ENCODE data around the gene ERC2.

The ERC2 gene

DNA sequence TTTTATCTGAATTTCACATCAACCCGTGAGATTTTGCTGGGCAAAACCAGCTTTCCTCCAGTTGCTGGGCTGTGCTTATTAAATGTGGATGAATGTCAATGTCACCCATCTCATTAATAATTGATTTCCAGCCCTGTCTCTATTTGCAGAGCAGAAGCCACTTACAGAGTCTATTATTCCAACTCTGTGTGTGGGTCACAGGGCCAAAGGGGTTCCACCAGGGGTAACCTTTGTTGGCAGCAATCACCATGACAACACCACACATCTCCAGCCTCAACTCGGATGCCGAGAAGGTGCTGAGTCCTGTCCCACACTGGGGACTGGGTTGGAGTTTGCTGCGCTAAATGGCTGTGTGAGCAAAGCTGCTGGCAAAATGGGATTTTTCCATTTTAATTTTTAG is 930.1 kb downstream of the ERC2 start:
- ATAC-seq: no peak
- TF ChIP-seq ZFP30 (CRISPR knock-in tag; IDR thresholded peaks at IDR 0.05) (no peak), ARNTL (CRISPR knock-in tag; IDR thresholded peaks at IDR 0.05; ENCODE audit: borderline replicate concordance, low read depth) (no peak), TCF4 (CRISPR knock-in tag; IDR thresholded peaks at IDR 0.05; ENCODE audit: borderline replicate concordance) (no peak), RARB (CRISPR knock-in tag; IDR thresholded peaks at IDR 0.05) (no peak), SNAI2 (CRISPR knock-in tag; IDR thresholded peaks at IDR 0.05) (no peak), ZNF565 (CRISPR knock-in tag; conservative IDR thresholded peaks at IDR 0.05; ENCODE audit: low read depth) (no peak), GLIS3 (CRISPR knock-in tag; IDR thresholded peaks at IDR 0.05) (no peak), BACH2 (CRISPR knock-in tag; IDR thresholded peaks at IDR 0.05; ENCODE audit: borderline replicate concordance) (no peak), OSR1 (CRISPR knock-in tag; IDR thresholded peaks at IDR 0.05) (no peak), ZC3H10 (CRISPR knock-in tag; IDR thresholded peaks at IDR 0.05) (no peak), ESRRG (CRISPR knock-in tag; IDR thresholded peaks at IDR 0.05) (no peak), CSDC2 (CRISPR knock-in tag; IDR thresholded peaks at IDR 0.05) (no peak), ISL1 (CRISPR knock-in tag; IDR thresholded peaks at IDR 0.05) (no peak), TOX (CRISPR knock-in tag; IDR thresholded peaks at IDR 0.05; ENCODE audit: borderline replicate concordance) (no peak)
- TF ChIP-seq, protein P1, sequence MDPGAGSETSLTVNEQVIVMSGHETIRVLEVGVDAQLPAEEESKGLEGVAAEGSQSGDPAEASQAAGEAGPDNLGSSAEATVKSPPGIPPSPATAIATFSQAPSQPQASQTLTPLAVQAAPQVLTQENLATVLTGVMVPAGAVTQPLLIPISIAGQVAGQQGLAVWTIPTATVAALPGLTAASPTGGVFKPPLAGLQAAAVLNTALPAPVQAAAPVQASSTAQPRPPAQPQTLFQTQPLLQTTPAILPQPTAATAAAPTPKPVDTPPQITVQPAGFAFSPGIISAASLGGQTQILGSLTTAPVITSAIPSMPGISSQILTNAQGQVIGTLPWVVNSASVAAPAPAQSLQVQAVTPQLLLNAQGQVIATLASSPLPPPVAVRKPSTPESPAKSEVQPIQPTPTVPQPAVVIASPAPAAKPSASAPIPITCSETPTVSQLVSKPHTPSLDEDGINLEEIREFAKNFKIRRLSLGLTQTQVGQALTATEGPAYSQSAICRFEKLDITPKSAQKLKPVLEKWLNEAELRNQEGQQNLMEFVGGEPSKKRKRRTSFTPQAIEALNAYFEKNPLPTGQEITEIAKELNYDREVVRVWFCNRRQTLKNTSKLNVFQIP (CRISPR knock-in tag; IDR thresholded peaks at IDR 0.05; ENCODE audit: borderline replicate concordance, low read depth): no peak
- TF ChIP-seq, protein P2, sequence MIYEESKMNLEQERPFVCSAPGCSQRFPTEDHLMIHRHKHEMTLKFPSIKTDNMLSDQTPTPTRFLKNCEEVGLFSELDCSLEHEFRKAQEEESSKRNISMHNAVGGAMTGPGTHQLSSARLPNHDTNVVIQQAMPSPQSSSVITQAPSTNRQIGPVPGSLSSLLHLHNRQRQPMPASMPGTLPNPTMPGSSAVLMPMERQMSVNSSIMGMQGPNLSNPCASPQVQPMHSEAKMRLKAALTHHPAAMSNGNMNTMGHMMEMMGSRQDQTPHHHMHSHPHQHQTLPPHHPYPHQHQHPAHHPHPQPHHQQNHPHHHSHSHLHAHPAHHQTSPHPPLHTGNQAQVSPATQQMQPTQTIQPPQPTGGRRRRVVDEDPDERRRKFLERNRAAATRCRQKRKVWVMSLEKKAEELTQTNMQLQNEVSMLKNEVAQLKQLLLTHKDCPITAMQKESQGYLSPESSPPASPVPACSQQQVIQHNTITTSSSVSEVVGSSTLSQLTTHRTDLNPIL (CRISPR knock-in tag; IDR thresholded peaks at IDR 0.05; ENCODE audit: low read depth): no peak
- TF ChIP-seq, protein P3, sequence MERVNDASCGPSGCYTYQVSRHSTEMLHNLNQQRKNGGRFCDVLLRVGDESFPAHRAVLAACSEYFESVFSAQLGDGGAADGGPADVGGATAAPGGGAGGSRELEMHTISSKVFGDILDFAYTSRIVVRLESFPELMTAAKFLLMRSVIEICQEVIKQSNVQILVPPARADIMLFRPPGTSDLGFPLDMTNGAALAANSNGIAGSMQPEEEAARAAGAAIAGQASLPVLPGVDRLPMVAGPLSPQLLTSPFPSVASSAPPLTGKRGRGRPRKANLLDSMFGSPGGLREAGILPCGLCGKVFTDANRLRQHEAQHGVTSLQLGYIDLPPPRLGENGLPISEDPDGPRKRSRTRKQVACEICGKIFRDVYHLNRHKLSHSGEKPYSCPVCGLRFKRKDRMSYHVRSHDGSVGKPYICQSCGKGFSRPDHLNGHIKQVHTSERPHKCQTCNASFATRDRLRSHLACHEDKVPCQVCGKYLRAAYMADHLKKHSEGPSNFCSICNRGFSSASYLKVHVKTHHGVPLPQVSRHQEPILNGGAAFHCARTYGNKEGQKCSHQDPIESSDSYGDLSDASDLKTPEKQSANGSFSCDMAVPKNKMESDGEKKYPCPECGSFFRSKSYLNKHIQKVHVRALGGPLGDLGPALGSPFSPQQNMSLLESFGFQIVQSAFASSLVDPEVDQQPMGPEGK (CRISPR knock-in tag; IDR thresholded peaks at IDR 0.05; ENCODE audit: borderline replicate concordance): no peak
- TF ChIP-seq, protein P4, sequence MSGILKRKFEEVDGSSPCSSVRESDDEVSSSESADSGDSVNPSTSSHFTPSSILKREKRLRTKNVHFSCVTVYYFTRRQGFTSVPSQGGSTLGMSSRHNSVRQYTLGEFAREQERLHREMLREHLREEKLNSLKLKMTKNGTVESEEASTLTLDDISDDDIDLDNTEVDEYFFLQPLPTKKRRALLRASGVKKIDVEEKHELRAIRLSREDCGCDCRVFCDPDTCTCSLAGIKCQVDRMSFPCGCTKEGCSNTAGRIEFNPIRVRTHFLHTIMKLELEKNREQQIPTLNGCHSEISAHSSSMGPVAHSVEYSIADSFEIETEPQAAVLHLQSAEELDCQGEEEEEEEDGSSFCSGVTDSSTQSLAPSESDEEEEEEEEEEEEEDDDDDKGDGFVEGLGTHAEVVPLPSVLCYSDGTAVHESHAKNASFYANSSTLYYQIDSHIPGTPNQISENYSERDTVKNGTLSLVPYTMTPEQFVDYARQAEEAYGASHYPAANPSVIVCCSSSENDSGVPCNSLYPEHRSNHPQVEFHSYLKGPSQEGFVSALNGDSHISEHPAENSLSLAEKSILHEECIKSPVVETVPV (CRISPR knock-in tag; IDR thresholded peaks at IDR 0.05): no peak

DNA sequence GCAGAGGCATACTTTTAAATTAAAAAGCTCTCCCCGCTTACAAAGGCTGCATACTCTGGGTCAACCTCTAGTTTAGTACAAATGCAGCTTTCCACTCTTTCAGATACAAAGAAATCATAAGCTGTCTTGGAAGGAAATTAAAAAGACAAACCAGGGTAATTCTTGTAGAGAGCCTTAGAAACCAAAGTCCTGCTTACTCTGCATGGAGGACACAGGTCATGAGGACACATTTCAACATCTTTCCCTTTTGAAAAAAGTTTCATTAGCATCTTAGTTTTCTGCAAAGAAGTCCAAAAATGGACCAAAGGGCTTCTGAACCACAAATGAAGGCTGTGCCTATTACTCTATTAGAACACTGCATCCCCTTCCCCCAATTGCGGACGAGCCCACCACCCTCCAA is 930.7 kb downstream of the ERC2 start:
- no peak for TF ChIP-seq CSDC2 (CRISPR knock-in tag; IDR thresholded peaks at IDR 0.05)
- no peak for TF ChIP-seq RARB (CRISPR knock-in tag; IDR thresholded peaks at IDR 0.05)
- TF ChIP-seq ARNTL (CRISPR knock-in tag; IDR thresholded peaks at IDR 0.05; ENCODE audit: borderline replicate concordance, low read depth): no peak
- no peak for TF ChIP-seq ESRRG (CRISPR knock-in tag; IDR thresholded peaks at IDR 0.05)
- TF ChIP-seq ZC3H10 (CRISPR knock-in tag; IDR thresholded peaks at IDR 0.05): no peak
- TF ChIP-seq TCF4 (CRISPR knock-in tag; IDR thresholded peaks at IDR 0.05; ENCODE audit: borderline replicate concordance): no peak
- TF ChIP-seq BACH2 (CRISPR knock-in tag; IDR thresholded peaks at IDR 0.05; ENCODE audit: borderline replicate concordance): no peak
- no peak for TF ChIP-seq GLIS3 (CRISPR knock-in tag; IDR thresholded peaks at IDR 0.05)

DNA sequence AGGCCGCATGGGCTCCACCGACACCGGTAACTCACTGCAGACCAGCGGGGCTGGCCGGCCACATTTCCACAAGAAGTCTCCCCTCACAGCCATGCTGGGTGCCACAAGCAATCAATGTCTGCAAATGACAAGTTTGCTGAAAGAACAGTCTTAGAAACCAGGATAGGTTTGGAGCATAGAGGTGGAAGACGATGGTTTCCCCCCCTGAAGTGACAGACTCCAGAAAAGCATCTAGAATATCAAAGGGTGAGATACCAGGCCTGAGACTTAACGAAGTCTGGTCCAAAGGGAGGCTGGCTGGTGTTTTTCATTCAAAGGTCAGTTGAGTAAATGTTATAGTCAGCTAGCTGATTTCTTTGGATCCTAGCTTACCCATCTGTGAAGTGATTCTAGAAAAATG is 931.1 kb downstream of the ERC2 start:
- TF ChIP-seq ZNF70 (CRISPR knock-in tag; IDR thresholded peaks at IDR 0.05) (no peak), ZC3H10 (CRISPR knock-in tag; IDR thresholded peaks at IDR 0.05) (no peak), ZNF565 (CRISPR knock-in tag; conservative IDR thresholded peaks at IDR 0.05; ENCODE audit: low read depth) (no peak)
- ATAC-seq: no peak

More for the DNA sequence above, 930.7 kb downstream of the ERC2 start:
- ATAC-seq: no peak

DNA sequence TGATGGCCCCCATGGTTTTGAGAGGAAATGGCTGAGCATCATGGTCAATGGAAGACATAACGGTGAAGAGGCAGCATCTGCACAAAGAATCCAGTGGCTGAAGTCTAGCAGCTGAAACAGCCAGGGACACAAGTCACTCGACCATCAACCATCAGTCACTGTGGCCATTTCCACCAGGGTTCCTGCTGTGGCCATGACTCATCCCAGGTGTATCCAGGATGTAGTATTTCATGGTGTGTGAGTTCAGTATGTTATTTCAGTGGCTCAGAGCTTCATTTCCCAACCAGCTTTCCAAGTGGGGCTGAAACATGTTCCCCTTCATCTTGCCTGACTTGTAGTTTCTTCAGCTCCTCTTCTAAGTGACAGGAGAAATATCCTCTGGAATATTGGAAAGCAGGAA is 933.4 kb downstream of the ERC2 start:
- TF ChIP-seq, protein P2 (CRISPR knock-in tag; IDR thresholded peaks at IDR 0.05; ENCODE audit: low read depth): no peak
- TF ChIP-seq, protein P1 (CRISPR knock-in tag; IDR thresholded peaks at IDR 0.05; ENCODE audit: borderline replicate concordance, low read depth): no peak
- TF ChIP-seq ZFP3 (CRISPR knock-in tag; IDR thresholded peaks at IDR 0.05) (no peak), GLIS3 (CRISPR knock-in tag; IDR thresholded peaks at IDR 0.05) (no peak), OSR1 (CRISPR knock-in tag; IDR thresholded peaks at IDR 0.05) (no peak), TOX (CRISPR knock-in tag; IDR thresholded peaks at IDR 0.05; ENCODE audit: borderline replicate concordance) (no peak), ZNF70 (CRISPR knock-in tag; IDR thresholded peaks at IDR 0.05) (no peak), ARNTL (CRISPR knock-in tag; IDR thresholded peaks at IDR 0.05; ENCODE audit: borderline replicate concordance, low read depth) (no peak), TCF4 (CRISPR knock-in tag; IDR thresholded peaks at IDR 0.05; ENCODE audit: borderline replicate concordance) (no peak), ZFP30 (CRISPR knock-in tag; IDR thresholded peaks at IDR 0.05) (no peak), ZC3H10 (CRISPR knock-in tag; IDR thresholded peaks at IDR 0.05) (no peak), CSDC2 (CRISPR knock-in tag; IDR thresholded peaks at IDR 0.05) (no peak)
- TF ChIP-seq, protein P4 (CRISPR knock-in tag; IDR thresholded peaks at IDR 0.05): no peak
- TF ChIP-seq, protein P3 (CRISPR knock-in tag; IDR thresholded peaks at IDR 0.05; ENCODE audit: borderline replicate concordance): no peak
- ATAC-seq: no peak

All from SK-N-SH treated with all-trans-retinoic acid at 6 μM for 48 hours (cell line).